IMR-90 (cell line): ENCODE measurements around the gene OSBPL2. TPM values are rescaled to one million over a fixed set of nuclear protein-coding genes. Genes with fewer than 3 reads are reported as not detected.

Experiments
- ATAC-seq: fragments of 200-7000 bp; cut with Tn5 transposase; 2 replicates; pipeline ENCODE4 v1.9.1; 2020; ENCODE audit warnings: low read depth, mild to moderate bottlenecking, moderate library complexity
- BruUV-seq: library from RNA; stranded (reverse); fragments of 400-500 nt; replicated peaks from 2 replicates; lab custom pipeline; 2021; lab: Mats Ljungman, UMichigan
- CTCF ChIA-PET: fragments of 300-600 bp; formaldehyde crosslinking; extraction: SDS; loops from one replicate; lab custom pipeline; 2021; ENCODE audit warnings: antibody characterized with exemption; lab: Yijun Ruan, JAX
- POLR2A ChIA-PET: fragments of 300-600 bp; sonication (Branson Sonifier 250); formaldehyde crosslinking; loops from one replicate; lab custom pipeline; 2022; ENCODE audit warnings: antibody characterized with exemption; ENCODE audit not compliant: unreplicated experiment; lab: Charles Lee
- DNase-seq: peaks from one replicate; pipeline ENCODE4 v3.0.0; 2013
- H2AFZ ChIP-seq: replicated peaks from 2 replicates; pipeline ENCODE3; 2013; ENCODE audit warnings: low read length, mild to moderate bottlenecking; ENCODE audit not compliant: poor library complexity
- H2AK5ac ChIP-seq: 2 replicates; pipeline ENCODE4 v1.6.1; 2013; ENCODE audit warnings: low read depth, low read length, inconsistent platforms
- H2AK9ac ChIP-seq: replicated peaks from 2 replicates; pipeline ENCODE3; 2013; ENCODE audit warnings: mild to moderate bottlenecking, low read depth, low read length, moderate library complexity; ENCODE audit not compliant: poor library complexity
- H2BK120ac ChIP-seq: 2 replicates; pipeline ENCODE4 v1.6.1; 2013; ENCODE audit warnings: low read depth, low read length, inconsistent platforms
- H2BK15ac ChIP-seq: 3 replicates; pipeline ENCODE4 v1.6.1; 2013; ENCODE audit warnings: low read depth, low read length, inconsistent platforms
- H2BK20ac ChIP-seq: 2 replicates; pipeline ENCODE4 v1.6.1; 2013; ENCODE audit warnings: low read depth, mild to moderate bottlenecking, inconsistent platforms, low read length, moderate library complexity
- H2BK5ac ChIP-seq: 2 replicates; pipeline ENCODE4 v1.6.1; 2013; ENCODE audit warnings: mild to moderate bottlenecking, low read depth, low read length, inconsistent platforms; ENCODE audit not compliant: poor library complexity, severe bottlenecking
- H3K14ac ChIP-seq: replicated peaks from 2 replicates; pipeline ENCODE4 v1.6.1; 2013; ENCODE audit warnings: low read depth, low read length, inconsistent platforms
- H3K18ac ChIP-seq: 2 replicates; pipeline ENCODE4 v1.6.1; 2013; ENCODE audit warnings: low read depth, low read length, control low read depth
- H3K23ac ChIP-seq: 2 replicates; pipeline ENCODE4 v1.6.1; 2013; ENCODE audit warnings: low read depth, low read length, inconsistent platforms
- H3K27ac ChIP-seq: 2 replicates; pipeline ENCODE4 v1.5.1; 2013; ENCODE audit warnings: mild to moderate bottlenecking, control low read depth, low read length; ENCODE audit not compliant: insufficient read depth
- H3K27me3 ChIP-seq: 2 replicates; pipeline ENCODE4 v1.6.1; 2013; ENCODE audit warnings: low read length; ENCODE audit not compliant: control insufficient read depth, insufficient read depth
- H3K36me3 ChIP-seq: 2 replicates; pipeline ENCODE4 v1.6.1; 2013; ENCODE audit warnings: low read length, mixed read lengths; ENCODE audit not compliant: control insufficient read depth, insufficient read depth
- H3K4ac ChIP-seq: 2 replicates; pipeline ENCODE4 v1.6.1; 2013; ENCODE audit warnings: low read depth, low read length, inconsistent platforms
- H3K4me1 ChIP-seq: 2 replicates; pipeline ENCODE4 v1.6.1; 2013; ENCODE audit warnings: low read length, mixed read lengths; ENCODE audit not compliant: control insufficient read depth, insufficient read depth
- H3K4me2 ChIP-seq: 2 replicates; pipeline ENCODE4 v1.6.1; 2013; ENCODE audit warnings: low read depth, mild to moderate bottlenecking, control low read depth, low read length, moderate library complexity
- H3K4me3 ChIP-seq: 2 replicates; pipeline ENCODE4 v1.5.1; 2013; ENCODE audit warnings: low read depth, mild to moderate bottlenecking, control low read depth, low read length, moderate library complexity; ENCODE audit not compliant: insufficient read depth
- H3K56ac ChIP-seq: 2 replicates; pipeline ENCODE4 v1.6.1; 2013; ENCODE audit warnings: low read length, inconsistent platforms; ENCODE audit not compliant: insufficient read depth; ENCODE audit errors: extremely low read depth
- H3K79me1 ChIP-seq, 2 experiments: 2 replicates each; pipeline ENCODE4 v1.6.1; 2013; ENCODE audit warnings: low read length in 2 of 2, inconsistent platforms in 1 of 2, low read depth in 1 of 2
- H3K9ac ChIP-seq: 2 replicates; pipeline ENCODE4 v1.6.1; 2013; ENCODE audit warnings: low read depth, low read length, control low read depth
- H3K9me1 ChIP-seq: 2 replicates; pipeline ENCODE4 v1.6.1; 2013; ENCODE audit warnings: low read length, inconsistent platforms; ENCODE audit not compliant: insufficient read depth
- H3K9me3 ChIP-seq: 2 replicates; pipeline ENCODE4 v1.6.1; 2013; ENCODE audit warnings: low read length; ENCODE audit not compliant: control insufficient read depth, insufficient read depth
- H4K20me1 ChIP-seq: 2 replicates; pipeline ENCODE4 v1.6.1; 2013; ENCODE audit warnings: low read length, inconsistent platforms; ENCODE audit not compliant: insufficient read depth
- H4K5ac ChIP-seq: 2 replicates; pipeline ENCODE4 v1.6.1; 2013; ENCODE audit warnings: mild to moderate bottlenecking, low read depth, low read length, control low read depth
- H4K8ac ChIP-seq, 2 experiments: 2 replicates each; pipeline ENCODE4 v1.6.1; 2013; ENCODE audit warnings: low read depth in 2 of 2, low read length in 2 of 2, control low read depth in 1 of 2, inconsistent platforms in 1 of 2
- H4K91ac ChIP-seq: 2 replicates; pipeline ENCODE4 v1.6.1; 2013; ENCODE audit warnings: low read depth, low read length, inconsistent platforms; ENCODE audit not compliant: insufficient read depth
- BHLHE40 ChIP-seq: fragments of 150-350 bp; IDR thresholded peaks from 2 replicates; pipeline ENCODE4 v1.6.1; 2016; ENCODE audit warnings: mild to moderate bottlenecking, low read depth, low read length
- CEBPB ChIP-seq: IDR thresholded peaks from 2 replicates; pipeline ENCODE4 v1.6.1; 2012; ENCODE audit warnings: low read depth, low read length, improper control_type of control experiment
- CHD1 ChIP-seq: IDR thresholded peaks from 2 replicates; pipeline ENCODE4 v1.6.1; 2012; ENCODE audit warnings: low read depth, low read length, improper control_type of control experiment
- CTCF ChIP-seq: conservative IDR thresholded peaks from 2 replicates; pipeline ENCODE4 v1.5.1; 2012; ENCODE audit warnings: mild to moderate bottlenecking, low read depth, low read length, improper control_type of control experiment
- ELK1 ChIP-seq: fragments of 150-350 bp; IDR thresholded peaks from 2 replicates; pipeline ENCODE4 v1.6.1; 2016; ENCODE audit warnings: low read depth, mild to moderate bottlenecking, low read length, moderate library complexity, borderline replicate concordance
- MAFK ChIP-seq: IDR thresholded peaks from 2 replicates; pipeline ENCODE4 v1.6.1; 2012; ENCODE audit warnings: low read depth, low read length, improper control_type of control experiment
- MAZ ChIP-seq: IDR thresholded peaks from 2 replicates; pipeline ENCODE4 v1.6.1; 2012; ENCODE audit warnings: low read depth, mild to moderate bottlenecking, low read length, improper control_type of control experiment, moderate library complexity, borderline replicate concordance
- MXI1 ChIP-seq: IDR thresholded peaks from 2 replicates; pipeline ENCODE4 v1.6.1; 2012; ENCODE audit warnings: low read depth, mild to moderate bottlenecking, low read length, moderate library complexity, borderline replicate concordance
- NFE2L2 ChIP-seq: fragments of 150-350 bp; IDR thresholded peaks from 2 replicates; pipeline ENCODE4 v1.6.1; 2016; ENCODE audit warnings: low read depth, mild to moderate bottlenecking, low read length
- POLR2A ChIP-seq: IDR thresholded peaks from 2 replicates; pipeline ENCODE4 v1.6.1; 2012; ENCODE audit warnings: mild to moderate bottlenecking, low read depth, low read length
- RAD21 ChIP-seq: IDR thresholded peaks from 2 replicates; pipeline ENCODE4 v1.6.1; 2012; ENCODE audit warnings: low read length, improper control_type of control experiment
- RCOR1 ChIP-seq: IDR thresholded peaks from 2 replicates; pipeline ENCODE4 v1.6.1; 2012; ENCODE audit warnings: mild to moderate bottlenecking, low read length, improper control_type of control experiment; ENCODE audit not compliant: insufficient replicate concordance
- RFX5 ChIP-seq: IDR thresholded peaks from 2 replicates; pipeline ENCODE4 v1.8.0; 2012; ENCODE audit warnings: low read depth, mild to moderate bottlenecking, low read length, moderate library complexity
- SMC3 ChIP-seq: fragments of 150-350 bp; IDR thresholded peaks from 2 replicates; pipeline ENCODE4 v1.6.1; 2016; ENCODE audit warnings: low read depth, mild to moderate bottlenecking, antibody characterized with exemption, low read length, moderate library complexity
- USF2 ChIP-seq: fragments of 150-350 bp; IDR thresholded peaks from 2 replicates; pipeline ENCODE4 v1.6.1; 2017; ENCODE audit warnings: mild to moderate bottlenecking, antibody characterized with exemption, low read length, low read depth
- WGBS, 2 experiments: methylation state at CpG; one replicate each; pipeline versions ENCODE4 v1.1.5 to v1.1.7; 2013; ENCODE audit warnings: missing lambda C conversion rate in 2 of 2; ENCODE audit not compliant: insufficient read length in 1 of 2; ENCODE audit errors: extremely low coverage in 2 of 2; 5-methylcytosine and 5-hydroxymethylcytosine counted together
- dilution Hi-C: fragments of 300-500 bp; cut with HindIII; formaldehyde crosslinking; loops from one replicate; pipeline ENCODE4 v1.14.3; 2018; ENCODE audit warnings: low sequenced_read_pairs; ENCODE audit not compliant: unreplicated experiment
- in situ Hi-C: fragments of 300-500 bp; cut with MboI; formaldehyde crosslinking; loops from 3 replicates; pipeline ENCODE4 v1.14.3; 2019; ENCODE audit warnings: low sequenced_read_pairs, inconsistent platforms, mixed read lengths
- intact Hi-C: fragments of 100-400 bp; cut with micrococcal nuclease; formaldehyde crosslinking; loops from 2 replicates; pipeline ENCODE4 v1.10.0; 2022
- polyA plus RNA-seq, 3 experiments: library from polyadenylated mRNA; depleted of rRNA; stranded (reverse); fragments of >200 nt; gene quantifications; 2 replicates each; pipeline ENCODE4 v1.2.3, GENCODE V29; 2012; ENCODE audit warnings: low replicate concordance in 1 of 3
- total RNA-seq: library from RNA; depleted of rRNA; stranded (reverse); fragments of >200 nt; gene quantifications from 2 replicates; pipeline ENCODE4 v1.2.3, GENCODE V29; 2012

Gene OSBPL2
- total and polyA plus RNA-seq, 2 of the 4 experiments (the other 2 are of a cell fraction): 19.3 to 27.6 TPM

GRCh38 chr20:62314711-62315302 lies 76.5 kb downstream of the OSBPL2 start:
- no peak overlapping the region for H2BK120ac ChIP-seq
- dilution Hi-C loops (no loop called here), in situ Hi-C loops (no loop called here), intact Hi-C loops (no loop called here)
- H4K91ac ChIP-seq: no peak overlapping the region
- no TSS peak for BruUV-seq
- H3K9me1 ChIP-seq: no peaks in the 10 kb centered on the region
- H3K9ac ChIP-seq: no peak overlapping the region
- no peak overlapping the region for H2BK20ac ChIP-seq
- no peak overlapping the region for H3K4me3 ChIP-seq
- 93% methylated on average over 11 of the region's 25 CpGs; no CpG with 5 or more reads in 1 of the 2 experiments for WGBS, 2 experiments
- H3K27me3 ChIP-seq: no peaks in the 10 kb centered on the region
- no peak overlapping the region for H2BK15ac ChIP-seq
- no peak overlapping the region for H2AFZ ChIP-seq
- no peaks in the 10 kb centered on the region for H3K4me1 ChIP-seq
- no peak overlapping the region for H3K27ac ChIP-seq
- no peak overlapping the region for H2BK5ac ChIP-seq
- ATAC-seq (no peak), DNase-seq (no peak)
- no peak overlapping the region for H3K14ac ChIP-seq
- H3K4ac ChIP-seq: no peak overlapping the region
- H4K5ac ChIP-seq: no peak overlapping the region
- TF ChIP-seq MXI1 (no peak), ELK1 (no peak), CTCF (no peak), NFE2L2 (no peak), RFX5 (no peak), SMC3 (no peak), USF2 (no peak), MAZ (no peak), RCOR1 (no peak), MAFK (no peak), BHLHE40 (no peak), CHD1 (no peak), CEBPB (no peak), POLR2A (no peak), RAD21 (no peak)
- H3K79me1 ChIP-seq: no peaks in the 10 kb centered on the region
- ChIA-PET CTCF (no interaction called here), POLR2A (no interaction called here)
- H3K36me3 ChIP-seq: peaks cover 44% of the 10 kb centered on the region
- no peak overlapping the region for H3K4me2 ChIP-seq
- H2AK9ac ChIP-seq: no peak overlapping the region
- no peak overlapping the region for H4K8ac ChIP-seq
- H4K20me1 ChIP-seq: no peaks in the 10 kb centered on the region
- no peak overlapping the region for H2AK5ac ChIP-seq
- H3K18ac ChIP-seq: no peak overlapping the region
- no peak overlapping the region for H3K56ac ChIP-seq
- no peak overlapping the region for H3K23ac ChIP-seq
- H3K9me3 ChIP-seq: no peaks in the 10 kb centered on the region
